Fibroblast of lung (primary cell): ENCODE data around the gene OPN3. TPM values are rescaled to one million over a fixed set of nuclear protein-coding genes. Genes with fewer than 3 reads are reported as not detected.
A peak's percentile ranks its signal among the peaks of the same experiment; 100 is the strongest.

Experiments
- DNase-seq, 2 donors: peaks; one replicate each; pipeline versions ENCODE4 v3.0.0 to v3.0.0-alpha.2; 2010; ENCODE audit warnings: low read depth in 2 of 2
- H2AFZ ChIP-seq: 2 replicates; pipeline ENCODE4 v1.5.1; 2012; ENCODE audit warnings: low read length, control low read depth, inconsistent platforms
- H3K27ac ChIP-seq: 2 replicates; pipeline ENCODE4 v1.5.1; 2011; ENCODE audit warnings: low read length, control low read depth; ENCODE audit not compliant: insufficient read depth
- H3K27me3 ChIP-seq: 2 replicates; pipeline ENCODE4 v1.5.1; 2011; ENCODE audit warnings: mild to moderate bottlenecking, low read length; ENCODE audit not compliant: control insufficient read depth, insufficient read depth
- H3K36me3 ChIP-seq: 2 replicates; pipeline ENCODE4 v1.5.1; 2011; ENCODE audit warnings: low read length; ENCODE audit not compliant: control insufficient read depth, insufficient read depth
- H3K4me1 ChIP-seq: 2 replicates; pipeline ENCODE4 v1.5.1; 2011; ENCODE audit warnings: low read length; ENCODE audit not compliant: control insufficient read depth, insufficient read depth; ENCODE audit errors: extremely low read depth
- H3K4me2 ChIP-seq: 2 replicates; pipeline ENCODE4 v1.5.1; 2011; ENCODE audit warnings: low read length, control low read depth; ENCODE audit not compliant: insufficient read depth; ENCODE audit errors: extremely low read depth
- H3K4me3 ChIP-seq, 4 experiments: fragments of 200-600 bp in 1 of 4; sonication (generic) in 1 of 4; replicated peaks in 1 of 4; 2 replicates each; pipeline ENCODE4 v1.5.1; 2011 to 2016; ENCODE audit warnings: low read length in 4 of 4, low read depth in 3 of 4, mild to moderate bottlenecking in 3 of 4, control low read depth in 2 of 4, inconsistent platforms in 1 of 4, mixed read lengths in 1 of 4; ENCODE audit not compliant: insufficient read depth in 1 of 4; ENCODE audit errors: control extremely low read depth in 1 of 4
- H3K79me2 ChIP-seq: 2 replicates; pipeline ENCODE4 v1.5.1; 2012; ENCODE audit warnings: mild to moderate bottlenecking, low read length, inconsistent platforms; ENCODE audit not compliant: control insufficient read depth, insufficient read depth
- H3K9ac ChIP-seq: 2 replicates; pipeline ENCODE4 v1.5.1; 2011; ENCODE audit warnings: mild to moderate bottlenecking, low read length, control low read depth; ENCODE audit not compliant: insufficient read depth
- H3K9me3 ChIP-seq: 2 replicates; pipeline ENCODE4 v1.5.1; 2012; ENCODE audit warnings: low read depth, low read length; ENCODE audit not compliant: control insufficient read depth, insufficient read depth
- H4K20me1 ChIP-seq: 2 replicates; pipeline ENCODE4 v1.5.1; 2011; ENCODE audit warnings: low read length; ENCODE audit not compliant: control insufficient read depth, insufficient read depth; ENCODE audit errors: extremely low read depth
- EZH2 ChIP-seq: IDR thresholded peaks from 2 replicates; pipeline ENCODE4 v1.5.1; 2012; ENCODE audit warnings: low read length, control low read depth, mild to moderate bottlenecking; ENCODE audit errors: missing control alignments
- polyA plus RNA-seq, 2 donors: library from polyadenylated mRNA; depleted of rRNA in 1 of 2; stranded (reverse) in 1 of 2; unstranded in 1 of 2; fragments of >200 nt; gene quantifications; 2 replicates each; pipeline ENCODE4 v1.2.1, GENCODE V29; 2011 to 2012; ENCODE audit warnings: missing spikeins in 1 of 2
- total RNA-seq: library from RNA; depleted of rRNA; stranded (reverse); fragments of >200 nt; gene quantifications from 2 replicates; pipeline ENCODE4 v1.2.1, GENCODE V29; 2014
- TF ChIP-seq, protein P1 (sequence below), 2 donors: IDR thresholded peaks in 1 of 2; conservative IDR thresholded peaks in 1 of 2; 1 replicate in 1 of 2; 2 replicates in 1 of 2; pipeline ENCODE4 v1.5.1; 2011 to 2012; ENCODE audit warnings: low read length in 2 of 2, control low read depth in 1 of 2, inconsistent platforms in 1 of 2, low read depth in 1 of 2, mild to moderate bottlenecking in 1 of 2

Gene OPN3
- total and polyA plus RNA-seq, 2 donors (not counting 1 experiment from before 2014, with no cell fraction given): 32.5 to 58.9 TPM

DNA sequence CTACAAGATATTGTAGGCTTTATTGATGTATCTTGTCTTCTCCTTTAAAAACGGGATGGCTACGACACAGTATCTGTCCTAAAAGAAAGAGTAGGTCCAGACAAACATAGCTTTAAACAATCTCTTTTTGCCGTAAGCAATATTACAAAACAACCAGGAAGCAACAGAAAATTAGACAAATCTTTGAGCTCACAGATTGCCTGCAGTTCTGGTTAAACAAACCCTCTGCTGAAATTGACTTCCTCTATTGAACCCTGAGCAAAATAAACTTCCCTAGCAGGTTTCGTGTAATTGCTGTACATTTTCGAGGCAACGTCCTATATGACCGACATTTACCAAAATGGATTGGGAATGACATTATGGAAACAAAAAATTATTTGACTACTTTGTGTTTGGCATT is 50.6 kb downstream of the OPN3 start:
- TF ChIP-seq, protein P1, sequence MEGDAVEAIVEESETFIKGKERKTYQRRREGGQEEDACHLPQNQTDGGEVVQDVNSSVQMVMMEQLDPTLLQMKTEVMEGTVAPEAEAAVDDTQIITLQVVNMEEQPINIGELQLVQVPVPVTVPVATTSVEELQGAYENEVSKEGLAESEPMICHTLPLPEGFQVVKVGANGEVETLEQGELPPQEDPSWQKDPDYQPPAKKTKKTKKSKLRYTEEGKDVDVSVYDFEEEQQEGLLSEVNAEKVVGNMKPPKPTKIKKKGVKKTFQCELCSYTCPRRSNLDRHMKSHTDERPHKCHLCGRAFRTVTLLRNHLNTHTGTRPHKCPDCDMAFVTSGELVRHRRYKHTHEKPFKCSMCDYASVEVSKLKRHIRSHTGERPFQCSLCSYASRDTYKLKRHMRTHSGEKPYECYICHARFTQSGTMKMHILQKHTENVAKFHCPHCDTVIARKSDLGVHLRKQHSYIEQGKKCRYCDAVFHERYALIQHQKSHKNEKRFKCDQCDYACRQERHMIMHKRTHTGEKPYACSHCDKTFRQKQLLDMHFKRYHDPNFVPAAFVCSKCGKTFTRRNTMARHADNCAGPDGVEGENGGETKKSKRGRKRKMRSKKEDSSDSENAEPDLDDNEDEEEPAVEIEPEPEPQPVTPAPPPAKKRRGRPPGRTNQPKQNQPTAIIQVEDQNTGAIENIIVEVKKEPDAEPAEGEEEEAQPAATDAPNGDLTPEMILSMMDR (conservative IDR thresholded peaks at IDR 0.05 in 1 of 2, IDR thresholded peaks at IDR 0.05 in 1 of 2; ENCODE audit: low read depth in 1 of 2, low read length in 2 of 2): no peak
- TF ChIP-seq EZH2: no peak
- Histone ChIP-seq H2AFZ (no peak overlapping the region), H3K4me1 (peaks cover 4% of the 10 kb centered on the region), H3K27me3 (no peaks in the 10 kb centered on the region), H3K27ac (no peak overlapping the region), H3K4me2 (no peak overlapping the region), H3K36me3 (no peaks in the 10 kb centered on the region), H4K20me1 (no peaks in the 10 kb centered on the region), H3K9ac (no peak overlapping the region), H3K9me3 (no peaks in the 10 kb centered on the region), H3K79me2 (no peaks in the 10 kb centered on the region), H3K4me3 (no peak overlapping the region)
- no peak for DNase-seq

DNA sequence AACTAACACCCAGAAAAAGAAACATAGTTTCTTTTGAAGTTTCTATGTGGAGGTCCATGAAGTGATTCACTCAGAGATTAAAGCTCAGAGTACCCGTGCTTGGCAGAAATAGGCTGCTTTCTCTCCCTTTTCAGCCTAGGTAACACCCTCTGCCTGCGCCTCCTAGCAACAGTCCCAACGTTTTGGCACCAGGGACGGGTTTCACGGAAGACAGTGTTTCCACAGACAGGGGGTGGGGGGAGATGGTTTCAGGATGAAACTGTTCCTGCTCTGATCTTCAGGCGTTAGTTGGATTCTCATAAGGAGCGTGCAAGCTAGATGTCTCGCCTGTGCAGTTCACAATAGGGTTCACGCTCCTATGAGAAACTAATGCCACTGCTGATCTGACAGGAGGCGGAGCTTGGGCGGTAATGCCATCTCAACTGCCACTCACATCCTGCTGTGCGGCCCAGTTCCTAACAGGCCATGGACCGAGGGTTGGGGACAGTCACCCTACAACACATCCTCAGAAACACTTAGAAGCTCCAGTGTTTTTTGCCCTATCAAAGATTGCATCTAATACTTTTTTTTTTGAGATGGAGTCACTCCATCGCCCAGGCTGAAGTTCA is 53.2 kb downstream of the OPN3 start:
- peak in 1 of 2 donors; percentile 27 for DNase-seq
- Histone ChIP-seq H3K27ac (no peak overlapping the region), H3K4me1 (no peaks in the 10 kb centered on the region), H3K9ac (no peak overlapping the region), H3K9me3 (no peaks in the 10 kb centered on the region), H3K27me3 (no peaks in the 10 kb centered on the region), H2AFZ (no peak overlapping the region), H3K36me3 (no peaks in the 10 kb centered on the region), H3K4me3 (no peak overlapping the region), H4K20me1 (no peaks in the 10 kb centered on the region), H3K79me2 (no peaks in the 10 kb centered on the region), H3K4me2 (no peak overlapping the region)
- TF ChIP-seq EZH2: no peak
- TF ChIP-seq, protein P1 (conservative IDR thresholded peaks at IDR 0.05 in 1 of 2, IDR thresholded peaks at IDR 0.05 in 1 of 2; ENCODE audit: low read depth in 1 of 2, low read length in 2 of 2): no peak

DNA sequence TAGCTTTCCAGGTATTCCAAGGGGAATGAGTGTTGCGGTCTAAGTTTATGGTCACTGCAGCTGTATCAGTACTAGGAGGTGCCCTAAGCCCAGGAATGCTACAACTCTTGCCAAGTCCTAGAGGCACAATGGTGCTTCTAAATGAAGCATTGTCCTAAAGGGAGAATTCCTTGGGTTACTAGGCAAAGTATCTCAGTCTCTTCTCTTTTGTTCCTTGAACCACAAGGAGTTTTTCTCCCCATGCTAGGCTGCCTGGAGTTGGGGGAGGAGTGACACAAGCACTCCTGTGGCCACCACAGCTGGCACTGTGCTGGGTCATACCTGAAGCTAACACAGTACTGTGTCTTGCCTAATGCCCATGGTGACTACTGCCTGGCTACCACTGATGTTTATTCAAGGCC is 57.2 kb downstream of the OPN3 start:
- TF ChIP-seq EZH2: no peak
- TF ChIP-seq, protein P1 (conservative IDR thresholded peaks at IDR 0.05 in 1 of 2, IDR thresholded peaks at IDR 0.05 in 1 of 2; ENCODE audit: low read depth in 1 of 2, low read length in 2 of 2): no peak
- no peak overlapping the region for H3K27ac ChIP-seq
- H3K27me3 ChIP-seq: no peaks in the 10 kb centered on the region
- DNase-seq: no peak
- H4K20me1 ChIP-seq: no peaks in the 10 kb centered on the region
- H3K9ac ChIP-seq: no peak overlapping the region
- no peaks in the 10 kb centered on the region for H3K36me3 ChIP-seq
- no peak overlapping the region for H2AFZ ChIP-seq
- H3K4me3 ChIP-seq: no peak overlapping the region
- H3K4me1 ChIP-seq: no peaks in the 10 kb centered on the region
- no peaks in the 10 kb centered on the region for H3K9me3 ChIP-seq
- no peak overlapping the region for H3K4me2 ChIP-seq
- H3K79me2 ChIP-seq: no peaks in the 10 kb centered on the region
